Thyroid gland (tissue), 4 donors: ENCODE data around the gene FASTK. TPM values are rescaled to one million over a fixed set of nuclear protein-coding genes. Genes with fewer than 3 reads are reported as not detected.

Experiments used
- DNase-seq, 2 donors: peaks; one replicate each; pipeline ENCODE4 v3.0.0-alpha.2; 2019
- H3K27ac ChIP-seq, 3 donors: fragments of 200-600 bp; sonication (generic); 1 replicate in 2 of 3; 2 replicates in 1 of 3; pipeline ENCODE4 v1.5.1; 2016 to 2019; ENCODE audit warnings: mild to moderate bottlenecking in 1 of 3, moderate library complexity in 1 of 3
- H3K27me3 ChIP-seq: fragments of 200-600 bp; sonication (generic); one replicate; pipeline ENCODE4 v1.5.1; 2019
- H3K36me3 ChIP-seq, 2 donors: fragments of 200-600 bp; sonication (generic); one replicate each; pipeline ENCODE4 v1.5.1; 2016 to 2019
- H3K4me1 ChIP-seq, 2 donors: fragments of 200-600 bp; sonication (generic); one replicate each; pipeline ENCODE4 v1.5.1; 2017 to 2019
- H3K4me3 ChIP-seq, 3 donors: fragments of 200-600 bp; sonication (generic); replicated peaks in 1 of 3; 1 replicate in 2 of 3; 2 replicates in 1 of 3; pipeline ENCODE4 v1.5.1; 2016; ENCODE audit warnings: mild to moderate bottlenecking in 1 of 3
- H3K9me3 ChIP-seq: fragments of 200-600 bp; sonication (generic); one replicate; pipeline ENCODE4 v1.5.1; 2017
- CTCF ChIP-seq, 6 experiments: fragments of 200-600 bp in 3 of 6; fragments of 450-650 bp in 3 of 6; sonication (generic) in 3 of 6; IDR thresholded peaks; one replicate each; pipeline ENCODE4 v1.5.1; 2016 to 2019; ENCODE audit warnings: antibody characterized with exemption in 6 of 6, mild to moderate bottlenecking in 2 of 6, inconsistent platforms in 1 of 6, moderate library complexity in 1 of 6
- POLR2A ChIP-seq, 2 donors: fragments of 450-650 bp; IDR thresholded peaks; one replicate each; pipeline ENCODE4 v1.6.1; 2017; ENCODE audit warnings: antibody characterized with exemption in 2 of 2, mild to moderate bottlenecking in 2 of 2, moderate library complexity in 1 of 2
- WGBS, 2 donors: methylation state at CpG; one replicate each; pipeline ENCODE4 v1.1.5; 2017; 5-methylcytosine and 5-hydroxymethylcytosine counted together
- intact Hi-C: fragments of 100-400 bp; cut with DNase I; formaldehyde crosslinking; loops from one replicate; pipeline ENCODE4 v1.15.1; 2023
- total RNA-seq, 4 donors: library from RNA; depleted of rRNA; stranded (reverse); fragments of >200 nt; gene quantifications; one replicate each; pipeline ENCODE4 v1.2.3, GENCODE V29; 2016

FASTK gene
- total RNA-seq, 4 donors from 2014 or later, result 71.8 to 114 (median 78.8) TPM

- Histone ChIP-seq H3K4me1 (peaks cover 9 to 40% of the 10 kb centered on the region in 2 donors), H3K27me3 (no peaks in the 10 kb centered on the region), H3K27ac (no peak overlapping the region), H3K4me3 (no peak overlapping the region), H3K36me3 (no peaks in the 10 kb centered on the region), H3K9me3 (no peaks in the 10 kb centered on the region)
- WGBS, 2 donors, result 56 to 59% methylated on average over 5 to 6 of the region's 6 CpGs
- DNase-seq, result no peak
- intact Hi-C loops, result no loop called here
- no peak for TF ChIP-seq POLR2A (IDR thresholded peaks at IDR 0.05)
- TF ChIP-seq CTCF (IDR thresholded peaks at IDR 0.05), result peak in 1 of 6 experiments; percentile 35
These were observed 10.8 kb upstream of the FASTK start for GRCh38 chr7:151091431-151091830.

GRCh38 chr7:151091003-151091402 is 10.4 kb upstream of the FASTK start:
- Histone ChIP-seq H3K9me3 (no peaks in the 10 kb centered on the region), H3K4me1 (peaks cover 9 to 40% of the 10 kb centered on the region in 2 donors), H3K4me3 (no peak overlapping the region), H3K27ac (no peak overlapping the region), H3K27me3 (no peaks in the 10 kb centered on the region), H3K36me3 (no peaks in the 10 kb centered on the region)
- intact Hi-C loops, result no loop called here
- TF ChIP-seq CTCF (IDR thresholded peaks at IDR 0.05), result no peak
- no peak for TF ChIP-seq POLR2A (IDR thresholded peaks at IDR 0.05)
- DNase-seq, result no peak
- 92 to 93% methylated on average over 4 to 7 of the region's 7 CpGs for WGBS, 2 donors

- H3K4me1 ChIP-seq, result peaks cover 12 to 46% of the 10 kb centered on the region in 2 donors
- no peaks in the 10 kb centered on the region for H3K36me3 ChIP-seq
- no peaks in the 10 kb centered on the region for H3K27me3 ChIP-seq
- WGBS, 2 donors, result 81 to 88% methylated on average over 18 to 22 of the region's 22 CpGs
- TF ChIP-seq POLR2A (IDR thresholded peaks at IDR 0.05) (no peak), CTCF (IDR thresholded peaks at IDR 0.05) (no peak)
- peak overlapping the region; percentile 49 to 78 (median 69) for H3K27ac ChIP-seq
- intact Hi-C loops, result no loop called here
- no peak overlapping the region for H3K4me3 ChIP-seq
- H3K9me3 ChIP-seq, result no peaks in the 10 kb centered on the region
- DNase-seq, result no peak
These were observed 9.5 kb upstream of the FASTK start for GRCh38 chr7:151089893-151090730.

- WGBS, 2 donors, result 68 to 75% methylated on average over 29 to 30 of the region's 30 CpGs
- Histone ChIP-seq H3K27ac (peak overlapping the region; percentile 49 to 78 (median 69)), H3K4me1 (peaks cover 12 to 46% of the 10 kb centered on the region in 2 donors), H3K36me3 (no peaks in the 10 kb centered on the region), H3K27me3 (no peaks in the 10 kb centered on the region), H3K4me3 (peak overlapping the region in 1 of 3 donors; percentile 16), H3K9me3 (no peaks in the 10 kb centered on the region)
- intact Hi-C loops, result no loop called here
- TF ChIP-seq CTCF (IDR thresholded peaks at IDR 0.05) (no peak), POLR2A (IDR thresholded peaks at IDR 0.05) (no peak)
- peak; percentile 30 to 44 for DNase-seq
These were observed 8.5 kb upstream of the FASTK start for GRCh38 chr7:151088856-151089699.
